CD4-positive, alpha-beta T cell treated with Interleukin-10 for 1 hour (primary cell): ENCODE measurements around the gene FMNL3.
A peak's percentile ranks its signal among the peaks of the same experiment; 100 is the strongest.

Experiments used
- DNase-seq: peaks from one replicate; pipeline ENCODE4 v3.0.0-alpha.2; 2020

The FMNL3 gene

GRCh38 chr12:49707812-49708147 lies 575 bp upstream of the FMNL3 start:
- no peak for DNase-seq

- no peak for DNase-seq
These were observed 666 bp downstream of the FMNL3 start for GRCh38 chr12:49706351-49707127.

GRCh38 chr12:49705479-49706134 lies 1.6 kb downstream of the FMNL3 start:
- DNase-seq = peak; percentile 24

- DNase-seq = peak; percentile 50
These were observed 3.5 kb downstream of the FMNL3 start for GRCh38 chr12:49703647-49704137.

GRCh38 chr12:49702676-49703215 lies 4.5 kb downstream of the FMNL3 start:
- DNase-seq = no peak

- DNase-seq = no peak
These were observed 5.2 kb downstream of the FMNL3 start for GRCh38 chr12:49702009-49702408.

- peak; percentile 46 for DNase-seq
These were observed 8.3 kb downstream of the FMNL3 start for GRCh38 chr12:49698619-49699545.

- no peak for DNase-seq
These were observed 9.4 kb downstream of the FMNL3 start for GRCh38 chr12:49697808-49698207.

- DNase-seq = no peak
These were observed 10.5 kb downstream of the FMNL3 start for GRCh38 chr12:49696723-49697122.

- DNase-seq = no peak
These were observed 13.2 kb downstream of the FMNL3 start for GRCh38 chr12:49693931-49694444.

- no peak for DNase-seq
These were observed 14.4 kb downstream of the FMNL3 start for GRCh38 chr12:49692851-49693250.

GRCh38 chr12:49689785-49690184 lies 17.4 kb downstream of the FMNL3 start:
- no peak for DNase-seq

- no peak for DNase-seq
These were observed 18.0 kb downstream of the FMNL3 start for GRCh38 chr12:49689237-49689636.

- no peak for DNase-seq
These were observed 19.3 kb downstream of the FMNL3 start for GRCh38 chr12:49687941-49688340.

GRCh38 chr12:49684310-49684854 lies 22.8 kb downstream of the FMNL3 start:
- no peak for DNase-seq

- DNase-seq = no peak
These were observed 23.5 kb downstream of the FMNL3 start for GRCh38 chr12:49683599-49684309.

- DNase-seq = no peak
These were observed 27.1 kb downstream of the FMNL3 start for GRCh38 chr12:49680075-49680474.

- DNase-seq = no peak
These were observed 28.5 kb downstream of the FMNL3 start for GRCh38 chr12:49678711-49679110.

GRCh38 chr12:49675137-49675536 lies 32.1 kb downstream of the FMNL3 start:
- DNase-seq = no peak

- DNase-seq = no peak
These were observed 32.8 kb downstream of the FMNL3 start for GRCh38 chr12:49674318-49674981.
